DMS79 (cell line): Measurements from ENCODE around the gene SH3BP2.
"Not testable (repeated sequence)": the region's sequence is repeated elsewhere in the genome, so short reads cannot be mapped to it uniquely, and the experiment has no call there.

ENCODE experiments used
- DNase-seq: peaks from one replicate; lab custom pipeline; 2025; lab: John Stamatoyannopoulos, UW

SH3BP2 gene

GRCh38 chr4:2762486-2763370, 30.2 kb upstream of the SH3BP2 start:
- DNase-seq = not testable (repeated sequence)

DNA sequence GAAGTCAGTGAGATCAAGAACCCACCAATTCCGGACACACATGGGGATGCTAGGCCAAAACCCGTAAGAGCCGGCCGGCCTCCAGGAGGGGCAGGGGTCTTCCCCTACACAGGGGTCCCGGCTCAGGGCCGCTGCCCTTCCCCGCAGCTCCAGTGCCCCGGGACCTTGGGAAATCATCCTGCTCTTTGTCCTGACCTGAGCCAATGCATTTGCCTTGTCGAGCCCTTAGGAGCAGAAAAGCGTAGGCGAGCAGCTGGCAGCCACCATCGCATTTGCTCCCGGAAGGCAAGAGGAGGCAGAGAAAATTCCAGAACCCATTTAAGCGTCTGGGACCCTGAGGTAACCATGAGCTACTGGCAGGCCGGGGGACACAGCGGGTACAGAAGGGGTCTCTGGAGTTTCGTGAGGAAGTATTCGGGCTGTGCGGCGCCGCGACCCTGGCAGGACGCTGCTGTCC, 29.3 kb upstream of the SH3BP2 start:
- no peak for DNase-seq

- DNase-seq = no peak
Measured at GRCh38 chr4:2765832-2766526, 26.9 kb upstream of the SH3BP2 start.

GRCh38 chr4:2767046-2767704, 25.7 kb upstream of the SH3BP2 start:
- DNase-seq = no peak

DNA sequence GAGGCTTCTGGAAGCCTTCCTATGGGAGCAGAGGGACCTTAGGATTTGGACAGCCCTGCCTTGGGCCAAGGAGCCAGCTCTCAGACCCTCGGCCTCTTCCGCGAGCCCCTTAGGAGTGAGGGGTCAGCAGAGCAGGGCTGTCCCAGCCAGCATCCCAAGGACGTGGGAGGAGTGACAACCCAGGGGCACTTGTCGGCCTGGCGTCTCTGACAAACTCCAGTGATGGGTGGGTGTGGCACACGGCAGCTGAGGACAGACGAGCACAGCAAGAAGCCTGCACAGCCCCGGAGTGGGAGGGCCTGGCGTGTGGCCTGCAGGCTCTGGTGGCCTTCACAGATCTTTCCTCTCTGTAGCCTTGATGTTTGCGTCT, 25.2 kb upstream of the SH3BP2 start:
- no peak for DNase-seq

DNA sequence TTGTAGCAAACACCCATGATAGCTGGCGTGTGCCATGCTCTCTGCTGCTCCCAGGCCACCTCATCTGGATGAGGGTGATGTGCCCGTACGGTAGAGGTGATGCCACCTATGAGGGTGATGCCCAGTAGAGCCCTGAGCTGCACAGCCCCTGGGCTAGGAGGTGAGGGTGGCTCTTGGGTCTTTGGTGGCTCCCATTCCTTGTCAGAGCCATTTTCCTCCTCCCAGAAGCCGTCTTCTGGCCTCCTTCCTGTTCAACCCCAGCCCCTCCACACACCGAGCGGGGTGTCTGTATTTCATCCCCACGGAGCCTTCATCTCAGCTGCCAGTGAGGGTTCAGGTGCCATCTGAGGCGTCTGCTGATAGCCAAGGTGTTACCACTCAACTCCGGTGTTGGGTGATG, 24.8 kb upstream of the SH3BP2 start:
- DNase-seq = no peak

DNA sequence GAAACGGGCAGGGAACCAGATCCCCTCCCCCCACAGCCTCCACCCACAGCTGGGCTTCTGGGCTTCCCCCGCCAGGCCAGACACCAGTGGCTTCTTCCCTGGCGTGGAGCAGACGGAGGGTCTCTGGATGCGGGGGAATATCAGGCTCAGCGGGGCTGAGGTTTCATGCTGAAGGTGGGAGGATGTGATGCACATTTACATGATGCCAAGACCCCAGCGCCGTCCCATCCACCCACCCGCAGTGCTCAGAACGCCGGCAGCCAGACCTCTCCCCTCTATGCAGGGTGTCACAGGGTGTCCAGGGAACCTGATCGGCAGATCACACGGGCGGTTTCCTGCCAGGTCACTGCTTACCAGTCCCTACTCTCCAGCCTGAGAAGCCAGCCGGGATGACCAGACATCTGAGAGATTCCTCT, 24.0 kb upstream of the SH3BP2 start:
- DNase-seq = no peak

DNA sequence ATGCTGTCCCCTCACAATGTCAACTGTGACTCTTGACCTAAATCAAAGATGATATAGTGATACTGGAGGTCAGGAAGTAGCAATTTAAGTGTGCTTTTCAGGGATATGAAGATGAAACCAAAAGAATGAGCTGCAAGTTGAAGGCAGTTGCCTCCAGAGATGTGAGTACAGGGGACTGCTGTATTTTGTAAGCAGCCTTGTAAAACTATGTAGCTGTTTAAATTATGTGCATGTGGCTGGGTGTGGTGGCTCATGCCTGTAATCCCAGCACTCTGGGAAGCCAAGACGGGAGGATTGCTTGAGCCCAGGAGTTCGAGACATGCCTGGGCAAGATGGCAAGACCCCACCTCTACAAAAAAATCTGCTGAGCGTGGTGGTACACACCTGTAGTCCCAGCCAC, 21.6 kb upstream of the SH3BP2 start:
- DNase-seq = no peak

- DNase-seq = not testable (repeated sequence)
Measured at GRCh38 chr4:2780643-2781042, 12.2 kb upstream of the SH3BP2 start.

- DNase-seq = no peak
Measured at GRCh38 chr4:2781911-2782310, 11.0 kb upstream of the SH3BP2 start.

DNA sequence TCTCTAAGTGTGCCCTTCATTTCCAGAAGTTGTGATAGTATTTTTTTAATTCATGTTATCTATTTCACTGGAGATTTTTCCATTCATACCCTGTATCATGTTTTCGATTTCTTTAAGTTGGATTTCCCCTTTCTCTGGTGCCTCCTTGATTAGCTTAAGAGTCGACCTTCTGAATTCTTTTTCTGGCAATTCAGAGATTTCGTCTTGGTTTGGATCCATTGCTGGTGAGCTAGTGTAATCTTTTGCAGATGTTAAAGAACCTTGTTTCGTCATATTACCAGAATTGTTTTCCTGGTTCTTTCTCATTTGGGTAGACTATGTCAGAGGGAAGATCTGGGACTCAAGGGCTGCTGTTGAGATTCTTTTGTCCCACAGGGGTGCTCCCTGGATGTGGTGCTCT, 9.1 kb upstream of the SH3BP2 start:
- DNase-seq = no peak

GRCh38 chr4:2785613-2786012, 7.3 kb upstream of the SH3BP2 start:
- DNase-seq = no peak

DNA sequence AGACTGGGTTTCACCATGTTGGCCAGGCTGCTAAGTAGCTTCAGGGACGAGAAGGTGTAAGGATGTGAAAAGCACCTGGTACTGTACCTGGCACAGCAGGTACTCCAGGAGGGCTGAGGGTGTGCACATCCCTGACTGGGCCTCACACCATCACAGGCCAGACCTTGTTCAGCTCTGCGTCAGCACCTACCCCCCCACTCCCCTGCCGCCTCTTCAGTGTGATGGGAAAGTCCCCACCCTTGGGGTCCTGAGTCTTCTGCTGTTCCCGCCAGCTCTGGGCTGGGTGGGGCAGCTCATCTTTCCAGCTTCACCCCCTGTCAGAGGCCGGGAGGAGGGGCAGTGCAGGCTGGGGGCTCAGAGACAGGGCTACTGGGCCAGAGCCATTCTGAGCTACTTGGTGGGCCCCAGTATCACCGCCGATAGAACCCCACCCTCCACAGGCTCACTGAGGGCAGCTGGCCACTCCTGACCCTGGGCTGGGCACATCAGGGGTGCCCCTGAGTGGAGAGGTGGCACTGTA, 6.7 kb upstream of the SH3BP2 start:
- DNase-seq = no peak

- no peak for DNase-seq
Measured at GRCh38 chr4:2786794-2787229, 6.1 kb upstream of the SH3BP2 start.

DNA sequence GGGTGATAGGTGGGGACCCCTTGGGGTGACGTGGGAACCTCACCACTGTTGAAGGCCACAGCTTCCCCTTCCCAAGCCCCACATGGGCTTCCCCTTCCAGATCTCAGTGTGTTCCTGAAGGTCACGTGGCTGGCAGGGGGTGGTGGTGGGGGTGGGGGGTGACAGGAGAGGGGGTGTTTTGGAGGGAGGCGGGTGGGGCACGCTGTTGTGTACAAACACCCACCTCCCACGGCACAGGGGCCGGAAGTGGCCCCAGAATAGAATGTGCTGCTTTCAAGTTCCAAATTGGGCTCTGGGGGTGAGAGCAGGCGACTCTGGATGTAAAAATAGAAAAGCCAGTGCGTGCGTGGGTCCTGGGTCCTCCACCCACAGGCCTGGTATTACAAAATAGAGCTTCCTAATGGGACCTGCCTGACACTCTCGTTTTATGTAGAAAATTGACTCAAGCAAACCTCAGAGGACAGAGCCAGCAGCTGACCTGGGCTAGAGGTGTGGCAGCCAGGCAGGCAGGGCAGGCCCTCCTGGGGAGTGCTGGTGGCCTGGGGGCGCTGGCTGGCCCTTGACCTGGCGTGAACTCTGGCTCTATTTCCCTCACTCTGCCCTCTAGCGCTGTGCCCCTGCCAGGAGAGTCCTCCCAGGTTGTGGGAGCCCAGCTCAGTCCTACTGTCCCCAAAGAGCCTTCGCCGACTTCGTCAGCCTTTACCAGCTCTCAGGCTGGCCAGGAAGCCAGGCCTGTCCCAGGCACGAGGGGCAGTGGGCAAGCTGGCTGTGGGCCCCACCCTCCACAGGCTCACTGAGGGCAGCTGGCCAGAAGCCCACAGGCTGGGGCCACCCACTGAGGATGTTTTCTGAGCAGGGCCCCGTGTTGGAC, 5.4 kb upstream of the SH3BP2 start:
- no peak for DNase-seq

DNA sequence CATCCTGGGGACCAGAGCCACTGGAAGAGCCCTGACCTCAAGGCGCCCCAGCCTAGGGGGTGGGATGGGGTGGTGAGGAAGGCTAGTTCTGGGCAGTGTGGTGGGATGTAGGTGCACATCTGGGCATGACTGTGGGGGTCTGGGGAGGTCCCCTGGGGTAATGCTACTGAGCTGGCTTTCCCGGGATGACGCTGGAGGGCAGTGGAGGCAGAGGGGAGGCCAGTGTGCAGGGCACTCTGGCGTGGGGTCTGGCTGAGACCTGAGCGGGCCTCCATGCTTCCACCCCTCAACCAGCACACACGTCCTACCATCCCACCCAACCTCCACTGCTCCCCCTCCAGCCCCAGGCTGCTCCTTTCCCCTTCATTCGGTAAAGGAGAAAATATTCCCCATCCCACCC, 4.8 kb upstream of the SH3BP2 start:
- no peak for DNase-seq

GRCh38 chr4:2788532-2789103, 4.3 kb upstream of the SH3BP2 start:
- no peak for DNase-seq

DNA sequence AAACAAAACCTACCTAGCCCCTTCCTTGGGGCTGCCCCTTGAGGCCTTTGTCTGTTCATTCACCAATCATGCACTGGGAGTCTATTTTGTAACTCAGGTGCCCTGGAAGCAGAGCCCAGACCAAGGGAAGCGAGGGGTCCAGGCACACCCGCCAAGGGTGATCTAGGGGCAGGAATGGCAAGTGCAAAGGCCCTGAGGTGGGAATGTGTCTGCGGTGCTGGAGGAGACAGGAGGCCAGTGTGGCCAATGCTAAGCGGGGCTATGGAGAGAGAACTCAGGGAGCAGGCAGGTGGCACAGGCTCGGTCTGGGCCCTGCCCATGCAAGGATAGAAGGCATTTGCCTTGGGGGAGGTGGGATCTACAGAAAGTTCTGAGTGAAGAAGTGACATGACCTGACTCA, 3.5 kb upstream of the SH3BP2 start:
- DNase-seq = no peak

- DNase-seq = no peak
Measured at GRCh38 chr4:2789793-2790582, 2.9 kb upstream of the SH3BP2 start.
